Body of pancreas (tissue), 4 donors: ENCODE measurements around the gene MOXD1.

Experiments
- POLR2A ChIP-seq, 3 donors: fragments of 450-650 bp; IDR thresholded peaks; one replicate each; pipeline ENCODE4 v1.6.1; 2016; ENCODE audit warnings: antibody characterized with exemption in 3 of 3, mild to moderate bottlenecking in 2 of 3
- TF ChIP-seq, protein P1 (sequence below), 7 experiments: fragments of 450-650 bp in 4 of 7; fragments of 200-600 bp in 3 of 7; sonication (generic) in 3 of 7; IDR thresholded peaks; one replicate each; pipeline ENCODE4 v1.5.1; 2016 to 2019; ENCODE audit warnings: antibody characterized with exemption in 7 of 7

DNA sequence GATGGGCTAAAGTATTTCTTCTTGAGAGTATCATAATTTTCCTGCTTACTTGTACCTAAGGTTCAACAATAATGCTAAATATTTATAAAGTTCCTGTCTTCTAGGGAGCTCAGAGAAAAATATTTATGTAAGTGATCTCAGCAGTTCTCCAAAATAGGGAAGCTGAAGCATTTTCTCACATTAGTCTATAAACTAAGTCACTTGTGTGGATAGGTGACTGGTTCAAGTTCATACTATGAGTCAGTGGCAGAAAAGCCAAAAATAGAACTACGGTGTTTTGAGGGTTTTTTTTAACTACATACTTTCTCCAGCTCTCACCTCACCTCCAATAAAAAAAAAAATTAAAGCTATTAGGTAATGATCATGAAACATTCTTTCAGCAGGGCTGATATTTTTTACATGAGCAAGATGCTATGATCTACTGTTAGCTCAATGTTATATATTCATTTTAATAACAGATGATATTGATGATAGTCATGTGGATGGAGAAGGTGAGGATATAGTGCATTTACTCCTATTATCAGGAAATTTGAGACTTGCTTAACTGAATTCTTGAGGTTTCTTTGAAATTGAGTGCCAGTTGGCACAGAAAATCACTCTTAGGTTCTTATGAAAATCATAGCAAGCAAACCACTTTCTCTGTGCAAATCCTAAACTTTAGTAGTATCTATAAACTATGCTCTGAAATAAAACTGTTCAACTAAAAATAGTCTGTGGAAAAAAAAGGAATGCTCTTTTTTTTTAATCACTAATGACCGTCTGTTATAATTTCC is 4.1 kb upstream of the MOXD1 start:
- TF ChIP-seq, protein P1, sequence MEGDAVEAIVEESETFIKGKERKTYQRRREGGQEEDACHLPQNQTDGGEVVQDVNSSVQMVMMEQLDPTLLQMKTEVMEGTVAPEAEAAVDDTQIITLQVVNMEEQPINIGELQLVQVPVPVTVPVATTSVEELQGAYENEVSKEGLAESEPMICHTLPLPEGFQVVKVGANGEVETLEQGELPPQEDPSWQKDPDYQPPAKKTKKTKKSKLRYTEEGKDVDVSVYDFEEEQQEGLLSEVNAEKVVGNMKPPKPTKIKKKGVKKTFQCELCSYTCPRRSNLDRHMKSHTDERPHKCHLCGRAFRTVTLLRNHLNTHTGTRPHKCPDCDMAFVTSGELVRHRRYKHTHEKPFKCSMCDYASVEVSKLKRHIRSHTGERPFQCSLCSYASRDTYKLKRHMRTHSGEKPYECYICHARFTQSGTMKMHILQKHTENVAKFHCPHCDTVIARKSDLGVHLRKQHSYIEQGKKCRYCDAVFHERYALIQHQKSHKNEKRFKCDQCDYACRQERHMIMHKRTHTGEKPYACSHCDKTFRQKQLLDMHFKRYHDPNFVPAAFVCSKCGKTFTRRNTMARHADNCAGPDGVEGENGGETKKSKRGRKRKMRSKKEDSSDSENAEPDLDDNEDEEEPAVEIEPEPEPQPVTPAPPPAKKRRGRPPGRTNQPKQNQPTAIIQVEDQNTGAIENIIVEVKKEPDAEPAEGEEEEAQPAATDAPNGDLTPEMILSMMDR (IDR thresholded peaks at IDR 0.05), result no peak
- TF ChIP-seq POLR2A (IDR thresholded peaks at IDR 0.05), result no peak
